C1 segment of cervical spinal cord (tissue), 14 donors: ENCODE results near the gene LRRC2.
"Not testable (repeated sequence)": the region's sequence is repeated elsewhere in the genome, so short reads cannot be mapped to it uniquely, and the experiment has no call there.

ENCODE experiments used
- DNase-seq, 14 donors: peaks; one replicate each; lab custom pipeline; 2025; lab: John Stamatoyannopoulos, UW

Gene LRRC2

GRCh38 chr3:46500656-46501635 lies 65.2 kb downstream of the LRRC2 start:
- DNase-seq: no peak

GRCh38 chr3:46498916-46499519 lies 67.1 kb downstream of the LRRC2 start:
- no peak for DNase-seq

GRCh38 chr3:46497556-46498265 lies 68.4 kb downstream of the LRRC2 start, which contains the start of gene RTP3:
Gene RTP3, plus strand, starts transcription at chr3:46497976. Its CDS starts 87 bp downstream, at chr3:46498063.
- DNase-seq: no peak

GRCh38 chr3:46496746-46497555 lies 69.2 kb downstream of the LRRC2 start:
- no peak for DNase-seq

GRCh38 chr3:46495901-46496456 lies 70.1 kb downstream of the LRRC2 start:
- DNase-seq: no peak

- DNase-seq: not testable (repeated sequence)
Observed at GRCh38 chr3:46494491-46494890, 71.6 kb downstream of the LRRC2 start.

GRCh38 chr3:46492890-46493547 lies 73.1 kb downstream of the LRRC2 start:
- DNase-seq: no peak

GRCh38 chr3:46491089-46492070 lies 74.7 kb downstream of the LRRC2 start:
- no peak for DNase-seq

- no peak for DNase-seq
Observed at GRCh38 chr3:46490338-46491084, 75.6 kb downstream of the LRRC2 start.

GRCh38 chr3:46489875-46490274 lies 76.2 kb downstream of the LRRC2 start:
- no peak for DNase-seq

- no peak for DNase-seq
Observed at GRCh38 chr3:46489381-46489780, 76.7 kb downstream of the LRRC2 start.

- DNase-seq: peak; percentile 26 to 85 (median 78)
Observed at GRCh38 chr3:46488735-46489361, 77.3 kb downstream of the LRRC2 start.

- DNase-seq: no peak
Observed at GRCh38 chr3:46485779-46486175, 80.3 kb downstream of the LRRC2 start.

GRCh38 chr3:46484911-46485778 lies 81.0 kb downstream of the LRRC2 start:
- peak in 1 of 14 donors; percentile 18 for DNase-seq

- no peak for DNase-seq
Observed at GRCh38 chr3:46484388-46484787, 81.7 kb downstream of the LRRC2 start.

GRCh38 chr3:46483825-46484224 lies 82.3 kb downstream of the LRRC2 start:
- no peak for DNase-seq
